Measurements from ENCODE around the gene EYS.
"Not testable (repeated sequence)": the region's sequence is repeated elsewhere in the genome, so short reads cannot be mapped to it uniquely, and the experiment has no call there.

EYS gene

GRCh38 chr6:63926950-63927927 lies 1779.8 kb downstream of the EYS start:
- no peak for DNase-seq

- DNase-seq: no peak
Measured at GRCh38 chr6:63926258-63926780, 1780.7 kb downstream of the EYS start.

GRCh38 chr6:63923139-63923739 lies 1783.8 kb downstream of the EYS start:
- DNase-seq: no peak

- DNase-seq: no peak
Measured at GRCh38 chr6:63919556-63920110, 1787.4 kb downstream of the EYS start.

- no peak for DNase-seq
Measured at GRCh38 chr6:63912887-63913286, 1794.1 kb downstream of the EYS start.

GRCh38 chr6:63910863-63911551 lies 1796.0 kb downstream of the EYS start:
- no peak for DNase-seq

- DNase-seq: no peak
Measured at GRCh38 chr6:63904650-63905248, 1802.3 kb downstream of the EYS start.

- no peak for DNase-seq
Measured at GRCh38 chr6:63899550-63899949, 1807.5 kb downstream of the EYS start.

GRCh38 chr6:63897952-63898351 lies 1809.1 kb downstream of the EYS start:
- no peak for DNase-seq

- no peak for DNase-seq
Measured at GRCh38 chr6:63897459-63897858, 1809.6 kb downstream of the EYS start.

- DNase-seq: no peak
Measured at GRCh38 chr6:63888416-63888815, 1818.6 kb downstream of the EYS start.

- not testable (repeated sequence) for DNase-seq
Measured at GRCh38 chr6:63887804-63888203, 1819.2 kb downstream of the EYS start.

- DNase-seq: no peak
Measured at GRCh38 chr6:63887002-63887751, 1819.8 kb downstream of the EYS start.

- no peak for DNase-seq
Measured at GRCh38 chr6:63886341-63886740, 1820.7 kb downstream of the EYS start.

GRCh38 chr6:63883597-63883996 lies 1823.4 kb downstream of the EYS start:
- DNase-seq: no peak

GRCh38 chr6:63882208-63882607 lies 1824.8 kb downstream of the EYS start:
- no peak for DNase-seq

GRCh38 chr6:63881791-63882190 lies 1825.2 kb downstream of the EYS start:
- DNase-seq: no peak

- DNase-seq: no peak
Measured at GRCh38 chr6:63872233-63872632, 1834.8 kb downstream of the EYS start.

- no peak for DNase-seq
Measured at GRCh38 chr6:63868351-63868750, 1838.7 kb downstream of the EYS start.

GRCh38 chr6:63864671-63865318 lies 1842.2 kb downstream of the EYS start:
- DNase-seq: no peak

GRCh38 chr6:63864061-63864460 lies 1843.0 kb downstream of the EYS start:
- no peak for DNase-seq
